ENCODE data around the gene LACTBL1.
"Not testable (repeated sequence)": the region's sequence is repeated elsewhere in the genome, so short reads cannot be mapped to it uniquely, and the experiment has no call there.

LACTBL1 gene

DNA sequence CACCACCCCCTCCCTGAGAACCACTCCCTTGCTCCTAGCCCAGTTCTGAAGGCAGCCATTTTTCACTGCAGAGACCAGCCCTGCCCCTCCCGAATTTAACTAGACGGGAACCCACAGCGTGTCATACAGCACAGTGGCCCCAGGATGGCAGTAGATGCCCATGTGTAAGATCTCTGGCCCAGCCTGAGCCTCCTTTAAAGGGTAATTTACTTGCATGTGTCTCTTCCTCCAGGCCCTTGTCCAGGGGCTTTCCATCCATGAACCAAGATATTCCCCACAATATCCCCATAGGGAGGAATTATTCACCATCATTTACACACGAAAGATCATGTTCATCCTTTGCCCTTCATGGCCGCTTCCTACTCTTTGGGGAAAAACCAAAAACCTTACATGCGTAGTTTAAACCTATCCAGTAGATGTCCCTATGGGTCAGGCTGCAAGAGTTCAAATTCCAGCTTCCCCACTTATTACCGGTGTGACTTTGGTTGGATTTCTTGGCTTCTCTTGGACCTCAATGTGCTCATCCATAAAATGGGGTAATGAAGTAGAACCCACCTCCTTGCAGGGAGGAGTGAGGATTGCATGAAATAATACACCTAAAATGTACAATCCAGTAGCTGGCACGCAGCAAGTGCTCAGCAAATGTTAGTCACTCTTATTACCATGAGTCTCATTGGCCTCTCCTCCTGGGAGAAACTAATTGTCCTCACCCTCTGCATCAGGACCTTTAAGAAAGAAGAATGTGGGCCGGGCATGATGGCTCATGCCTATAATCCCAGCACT is 4.0 kb upstream of the LACTBL1 start:
- peak; percentile 21 to 30 for DNase-seq (ENCODE audit: low read depth in 2 of 2)

- no peak for DNase-seq (ENCODE audit: low read depth in 2 of 2)
Observed at GRCh38 chr1:22976127-22976460, 3.4 kb upstream of the LACTBL1 start.

GRCh38 chr1:22975694-22976093 is 3.0 kb upstream of the LACTBL1 start:
- DNase-seq (ENCODE audit: low read depth in 2 of 2): no peak

- no peak for DNase-seq (ENCODE audit: low read depth in 2 of 2)
Observed at GRCh38 chr1:22971611-22972405, 858 bp downstream of the LACTBL1 start.

DNA sequence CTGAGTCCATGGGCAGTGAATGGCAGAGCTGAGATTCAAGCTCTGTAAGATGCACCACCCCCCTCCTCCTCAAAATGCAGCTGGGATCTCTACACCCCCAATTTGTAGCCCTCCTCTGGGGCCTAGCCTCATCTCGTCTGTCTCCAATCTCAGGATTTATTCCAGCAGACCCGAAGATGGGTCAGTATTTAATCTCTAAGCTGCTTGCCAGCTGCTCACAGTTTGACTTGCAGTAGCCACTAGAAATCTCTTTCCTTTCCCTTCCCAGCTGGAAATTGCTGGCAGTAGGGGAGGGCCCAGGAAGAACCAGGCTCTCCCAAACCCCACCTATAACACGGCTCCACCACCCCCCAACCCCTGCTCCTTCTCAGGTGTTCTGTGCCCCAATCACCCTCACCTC is 1.5 kb downstream of the LACTBL1 start:
- DNase-seq (ENCODE audit: low read depth in 2 of 2): no peak

- DNase-seq (ENCODE audit: low read depth in 2 of 2): no peak
Observed at GRCh38 chr1:22970096-22970495, 2.6 kb downstream of the LACTBL1 start.

- DNase-seq (ENCODE audit: low read depth in 2 of 2): no peak
Observed at GRCh38 chr1:22969304-22969709, 3.4 kb downstream of the LACTBL1 start.

DNA sequence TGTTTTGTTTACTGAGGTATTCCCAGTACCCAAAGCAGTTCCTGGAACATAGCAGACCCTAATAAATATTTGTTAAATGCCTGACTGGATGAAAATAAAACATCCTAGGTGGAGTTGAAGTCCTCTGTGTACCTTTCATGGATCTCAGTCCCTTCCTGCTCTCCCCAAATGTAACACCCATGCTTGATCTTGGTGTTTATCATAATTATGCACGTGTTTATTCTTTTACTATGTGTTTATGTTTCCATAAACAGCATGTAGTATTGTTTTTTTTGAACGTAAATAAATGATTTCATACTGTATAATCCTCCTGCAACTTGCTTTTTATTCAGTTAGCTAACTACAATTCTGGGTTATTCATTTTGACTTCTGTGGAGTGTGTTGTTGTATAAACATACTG is 4.8 kb downstream of the LACTBL1 start:
- DNase-seq (ENCODE audit: low read depth in 2 of 2): no peak

DNA sequence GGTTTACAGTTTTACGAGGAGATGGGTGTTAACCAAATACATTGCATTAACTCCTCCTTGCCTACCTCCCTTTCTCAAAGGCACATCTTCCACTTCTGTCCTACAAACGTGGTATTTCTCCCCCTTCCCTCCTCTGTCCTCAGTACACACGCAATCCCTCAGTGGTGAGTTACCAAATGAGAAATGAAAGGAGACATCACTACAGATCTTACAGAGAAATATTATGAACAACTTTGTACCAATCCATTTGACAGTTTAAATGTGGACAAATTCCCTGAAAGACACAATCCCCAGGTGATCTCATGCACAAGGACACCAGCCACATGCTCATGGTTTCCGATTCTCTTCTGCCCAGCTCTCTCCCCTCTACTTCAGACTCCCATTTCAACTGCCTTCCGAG is 6.4 kb downstream of the LACTBL1 start:
- no peak for DNase-seq (ENCODE audit: low read depth in 2 of 2)

DNA sequence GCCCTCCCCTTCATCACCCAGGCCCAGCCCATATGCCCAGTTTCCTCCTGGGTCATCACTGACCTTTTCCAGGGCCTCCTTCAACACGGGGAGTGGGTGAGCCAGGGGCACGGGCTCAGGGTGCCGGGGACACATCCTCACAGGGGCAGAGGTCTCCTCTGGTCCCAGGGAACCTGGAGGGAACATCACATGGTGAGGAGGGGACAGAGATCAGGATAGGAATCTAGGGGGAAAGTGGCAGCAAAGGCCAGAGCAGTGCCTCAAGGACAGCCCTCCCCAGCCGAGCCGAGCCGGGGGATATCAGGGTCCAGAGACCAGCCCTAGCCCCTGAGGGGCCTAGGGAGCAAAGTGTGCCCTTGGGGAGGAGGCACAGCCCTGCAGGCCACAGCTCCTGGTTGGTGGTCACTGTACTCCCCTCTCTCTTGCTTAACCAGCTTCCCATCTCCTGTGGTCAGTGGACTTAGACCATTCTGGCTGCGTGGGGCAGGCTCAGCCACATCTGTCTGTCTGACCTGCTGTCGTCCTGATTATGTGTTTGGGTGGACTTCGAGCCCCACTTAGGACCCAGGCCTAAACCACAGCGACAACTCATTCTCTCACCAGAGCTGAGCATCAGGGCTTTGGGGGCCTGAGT is 9.5 kb downstream of the LACTBL1 start:
- no peak for DNase-seq (ENCODE audit: low read depth in 2 of 2)

- no peak for DNase-seq (ENCODE audit: low read depth in 2 of 2)
Observed at GRCh38 chr1:22962558-22962957, 10.1 kb downstream of the LACTBL1 start.

- no peak for DNase-seq (ENCODE audit: low read depth in 2 of 2)
Observed at GRCh38 chr1:22959545-22960360, 12.9 kb downstream of the LACTBL1 start.

DNA sequence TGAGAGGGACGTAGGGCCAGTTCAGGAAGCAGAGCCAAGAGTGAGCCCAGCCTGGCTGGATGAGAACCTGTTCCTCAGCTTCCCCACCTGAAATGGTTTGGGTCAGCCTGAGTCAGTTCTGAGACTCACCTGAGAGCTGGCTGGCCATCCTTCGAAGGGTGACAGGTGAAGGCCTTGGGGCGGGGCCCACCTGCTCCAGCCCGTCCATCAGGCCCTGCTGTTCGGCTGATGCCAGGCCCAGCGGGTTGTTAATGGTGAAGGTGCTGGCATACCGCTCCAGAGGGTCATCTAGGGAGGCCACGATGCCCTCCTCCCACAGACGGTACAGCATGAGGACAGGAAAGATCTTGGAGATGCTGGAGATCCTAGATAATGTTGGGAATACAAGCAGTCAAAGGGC is 14.1 kb downstream of the LACTBL1 start:
- no peak for DNase-seq (ENCODE audit: low read depth in 2 of 2)

DNA sequence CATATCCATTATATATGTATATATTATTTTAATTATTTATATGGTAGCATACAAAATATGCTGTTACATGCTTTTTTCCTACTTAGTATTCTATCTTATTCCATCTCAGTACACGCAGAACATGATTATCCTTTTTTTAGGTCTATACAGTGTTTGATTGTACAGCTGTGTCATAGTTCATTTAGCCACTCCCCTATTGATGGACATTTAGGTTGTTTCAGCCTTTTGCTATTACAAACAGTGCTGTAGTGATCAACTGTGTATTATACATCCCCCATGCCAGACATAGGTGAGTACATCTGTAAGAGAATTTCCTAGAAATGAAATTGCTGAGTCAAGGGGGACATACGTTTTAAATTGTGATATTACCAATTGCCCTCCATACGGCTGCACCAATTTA is 15.6 kb downstream of the LACTBL1 start:
- DNase-seq (ENCODE audit: low read depth in 2 of 2): no peak

DNA sequence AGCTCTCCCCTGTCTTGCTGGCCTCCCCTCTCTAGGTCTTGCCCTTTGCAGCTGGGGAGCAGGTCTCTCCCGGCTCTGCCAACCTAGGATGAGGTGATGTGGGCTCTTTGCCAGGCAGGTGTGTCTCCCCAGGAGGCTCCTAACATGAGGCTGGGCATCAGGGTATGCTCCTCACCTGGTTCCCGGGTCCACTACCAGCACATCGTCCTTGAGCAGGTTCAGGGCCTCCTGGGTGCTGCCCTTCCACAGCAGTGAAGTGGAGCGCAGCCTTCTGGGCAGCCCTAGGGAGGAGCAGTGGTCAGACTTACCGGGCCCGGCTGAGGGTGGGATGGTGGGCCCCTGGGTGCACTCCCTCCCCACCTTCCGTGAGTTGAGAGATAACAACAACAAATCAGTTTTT is 17.5 kb downstream of the LACTBL1 start:
- no peak for DNase-seq (ENCODE audit: low read depth in 2 of 2)

- no peak for DNase-seq (ENCODE audit: low read depth in 2 of 2)
Observed at GRCh38 chr1:22953740-22954141, 18.9 kb downstream of the LACTBL1 start.

GRCh38 chr1:22953057-22953739 is 19.5 kb downstream of the LACTBL1 start:
- no peak for DNase-seq (ENCODE audit: low read depth in 2 of 2)

DNA sequence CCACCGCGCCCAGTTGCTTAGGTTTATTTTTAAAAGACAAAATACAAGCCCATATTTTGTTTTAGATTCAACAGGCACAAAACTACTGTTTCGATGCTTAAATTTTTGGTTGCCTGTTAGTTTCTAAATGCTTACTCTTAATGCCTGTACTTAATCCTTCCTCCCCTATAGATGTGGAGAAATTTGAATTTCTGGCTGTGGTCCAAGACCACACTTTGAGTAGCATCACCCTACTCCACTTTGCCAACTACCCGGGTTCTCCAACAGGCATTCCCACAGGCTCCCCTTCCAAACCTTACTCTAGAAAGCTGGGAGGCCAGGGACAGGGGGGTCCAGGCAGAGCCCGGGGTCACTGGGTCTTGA is 20.0 kb downstream of the LACTBL1 start:
- DNase-seq (ENCODE audit: low read depth in 2 of 2): no peak

- DNase-seq (ENCODE audit: low read depth in 2 of 2): no peak
Observed at GRCh38 chr1:22951796-22952195, 20.9 kb downstream of the LACTBL1 start.

GRCh38 chr1:22949822-22950331 is 22.8 kb downstream of the LACTBL1 start:
- no peak for DNase-seq (ENCODE audit: low read depth in 2 of 2)

DNA sequence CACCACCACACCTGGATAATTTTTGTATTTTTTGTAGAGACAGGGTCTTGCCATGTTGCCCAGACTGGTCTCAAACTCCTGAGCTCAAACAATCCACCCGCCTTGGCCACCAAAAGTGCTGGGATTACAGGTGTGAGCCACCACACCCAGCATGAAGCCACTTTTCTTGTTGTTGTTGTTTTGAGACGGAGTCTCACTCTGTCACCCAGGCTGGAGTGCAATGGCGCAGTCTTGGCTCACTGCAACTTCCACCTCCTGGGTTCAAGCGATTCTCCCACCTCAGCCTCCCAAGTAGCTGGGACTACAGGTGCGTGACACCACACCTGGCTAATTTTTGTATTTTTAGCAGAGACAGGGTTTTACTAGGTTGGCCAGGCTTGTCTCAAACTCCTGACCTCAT is 27.5 kb downstream of the LACTBL1 start:
- DNase-seq (ENCODE audit: low read depth in 2 of 2): not testable (repeated sequence)

Measured in stimulated activated CD4-positive, alpha-beta T cell treated with anti-CD3 and anti-CD28 coated beads, Interleukin-12 subunit alpha, Interleukin-12 subunit beta, amount 100 ng/mL, for 24 hours (primary cell).